Measurements from ENCODE around the gene PA2G4. TPM values are rescaled to one million over a fixed set of nuclear protein-coding genes. Genes with fewer than 3 reads are reported as not detected.

Gene PA2G4
- total RNA-seq, 1 experiment from 2014 or later: 329 TPM

Other genes with a start within 250 kb of the PA2G4 start
- gene PYM1, start 176.7 kb upstream of the PA2G4 start, total RNA-seq (2014; rRNA removed; shearing (Covaris generic); ENCODE audit: low replicate concordance): 34.6 and 42.6 TPM in 2 replicates
- 2.6 and 2.9 TPM in 2 replicates for gene DGKA, start 173.4 kb upstream of the PA2G4 start, total RNA-seq (2014; rRNA removed; shearing (Covaris generic); ENCODE audit: low replicate concordance)
- gene PMEL, start 138.5 kb upstream of the PA2G4 start, total RNA-seq (2014; rRNA removed; shearing (Covaris generic); ENCODE audit: low replicate concordance): 2.0 TPM in 1 of 2 replicates, not detected in the other
- gene CDK2, start 137.7 kb upstream of the PA2G4 start, total RNA-seq (2014; rRNA removed; shearing (Covaris generic); ENCODE audit: low replicate concordance): 40.9 and 41.8 TPM in 2 replicates
- 16.5 and 18.6 TPM in 2 replicates for gene RAB5B, start 130.5 kb upstream of the PA2G4 start, total RNA-seq (2014; rRNA removed; shearing (Covaris generic); ENCODE audit: low replicate concordance)
- gene SUOX, start 107.3 kb upstream of the PA2G4 start, total RNA-seq (2014; rRNA removed; shearing (Covaris generic); ENCODE audit: low replicate concordance): 9.7 and 23.4 TPM in 2 replicates
- 0.30 and 0.54 TPM in 2 replicates for gene IKZF4, start 83.5 kb upstream of the PA2G4 start, total RNA-seq (2014; rRNA removed; shearing (Covaris generic); ENCODE audit: low replicate concordance)
- 313 and 847 TPM in 2 replicates for gene RPS26, start 62.6 kb upstream of the PA2G4 start, total RNA-seq (2014; rRNA removed; shearing (Covaris generic); ENCODE audit: low replicate concordance)
- 0.56 TPM in 1 of 2 replicates, not detected in the other for gene ERBB3, start 24.4 kb upstream of the PA2G4 start, total RNA-seq (2014; rRNA removed; shearing (Covaris generic); ENCODE audit: low replicate concordance)
- 1,876 and 4,191 TPM in 2 replicates for gene RPL41, start 12.1 kb downstream of the PA2G4 start, total RNA-seq (2014; rRNA removed; shearing (Covaris generic); ENCODE audit: low replicate concordance)
- gene ZC3H10, start 13.7 kb downstream of the PA2G4 start, total RNA-seq (2014; rRNA removed; shearing (Covaris generic); ENCODE audit: low replicate concordance): 3.5 and 5.3 TPM in 2 replicates
- gene ESYT1, start 23.7 kb downstream of the PA2G4 start, total RNA-seq (2014; rRNA removed; shearing (Covaris generic); ENCODE audit: low replicate concordance): 84.9 and 145 TPM in 2 replicates
- gene MYL6B, start 48.0 kb downstream of the PA2G4 start, total RNA-seq (2014; rRNA removed; shearing (Covaris generic); ENCODE audit: low replicate concordance): 65.7 and 123 TPM in 2 replicates
- 1,658 and 1,845 TPM in 2 replicates for gene MYL6, start 53.8 kb downstream of the PA2G4 start, total RNA-seq (2014; rRNA removed; shearing (Covaris generic); ENCODE audit: low replicate concordance)
- gene SMARCC2, start 84.9 kb downstream of the PA2G4 start, total RNA-seq (2014; rRNA removed; shearing (Covaris generic); ENCODE audit: low replicate concordance): 10.6 and 14.8 TPM in 2 replicates
- gene RNF41, start 117.4 kb downstream of the PA2G4 start, total RNA-seq (2014; rRNA removed; shearing (Covaris generic); ENCODE audit: low replicate concordance): 51.6 and 107 TPM in 2 replicates
- gene NABP2, start 119.8 kb downstream of the PA2G4 start, total RNA-seq (2014; rRNA removed; shearing (Covaris generic); ENCODE audit: low replicate concordance): 61.0 and 115 TPM in 2 replicates
- gene SLC39A5, start 125.5 kb downstream of the PA2G4 start, total RNA-seq (2014; rRNA removed; shearing (Covaris generic); ENCODE audit: low replicate concordance): not detected in 2 replicates
- gene ANKRD52, start 153.8 kb downstream of the PA2G4 start, total RNA-seq (2014; rRNA removed; shearing (Covaris generic); ENCODE audit: low replicate concordance): 6.0 and 18.9 TPM in 2 replicates
- 6.9 and 7.7 TPM in 2 replicates for gene COQ10A, start 162.4 kb downstream of the PA2G4 start, total RNA-seq (2014; rRNA removed; shearing (Covaris generic); ENCODE audit: low replicate concordance)
- 73.4 and 88.0 TPM in 2 replicates for gene CS, start 195.8 kb downstream of the PA2G4 start, total RNA-seq (2014; rRNA removed; shearing (Covaris generic); ENCODE audit: low replicate concordance)
- gene CNPY2, start 211.4 kb downstream of the PA2G4 start, total RNA-seq (2014; rRNA removed; shearing (Covaris generic); ENCODE audit: low replicate concordance): 126 and 157 TPM in 2 replicates
- 9.3 and 11.9 TPM in 2 replicates for gene PAN2, start 229.4 kb downstream of the PA2G4 start, total RNA-seq (2014; rRNA removed; shearing (Covaris generic); ENCODE audit: low replicate concordance)
- gene IL23A, start 234.3 kb downstream of the PA2G4 start, total RNA-seq (2014; rRNA removed; shearing (Covaris generic); ENCODE audit: low replicate concordance): not detected in 2 replicates

Data from MG63 (cell line).